ENCODE data around the gene TFAP2A.

DNA sequence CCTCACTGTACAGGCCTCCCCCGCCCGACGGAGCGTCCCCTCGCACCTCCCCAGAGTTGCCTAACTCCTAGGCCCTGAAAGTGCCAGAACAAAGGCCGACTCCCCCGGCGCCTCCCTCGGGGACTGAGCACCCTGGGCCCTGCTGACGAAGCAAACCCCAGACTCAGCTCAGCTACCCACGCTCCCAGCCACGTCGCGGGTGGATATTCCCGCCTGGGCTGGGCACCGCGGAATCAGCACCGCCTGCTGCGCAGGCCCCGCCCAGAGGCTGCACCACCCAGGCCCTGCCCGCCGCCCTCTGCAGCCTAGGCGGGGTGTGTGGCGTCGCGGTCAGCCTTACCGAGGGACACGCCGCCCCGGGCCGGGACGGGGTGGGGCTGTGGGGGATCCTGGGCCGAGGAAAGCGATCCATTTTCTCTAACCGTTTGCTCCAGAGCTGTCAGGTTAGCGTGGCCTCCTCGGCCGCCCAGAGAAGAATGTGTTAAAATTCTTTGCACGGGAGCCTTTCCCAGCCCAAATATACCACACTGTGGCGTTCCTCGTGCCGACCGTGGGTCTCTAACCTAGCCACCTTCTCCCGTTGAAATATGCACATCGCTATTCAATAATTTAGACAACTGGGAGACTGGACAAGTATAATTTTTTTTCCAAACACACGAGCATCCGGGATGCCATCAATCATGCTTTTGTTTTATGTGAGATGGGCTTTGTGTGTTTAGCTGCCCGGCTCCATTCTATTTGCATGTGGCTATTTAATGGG is 31.4 kb downstream of the TFAP2A start:
- TF ChIP-seq, protein P1, sequence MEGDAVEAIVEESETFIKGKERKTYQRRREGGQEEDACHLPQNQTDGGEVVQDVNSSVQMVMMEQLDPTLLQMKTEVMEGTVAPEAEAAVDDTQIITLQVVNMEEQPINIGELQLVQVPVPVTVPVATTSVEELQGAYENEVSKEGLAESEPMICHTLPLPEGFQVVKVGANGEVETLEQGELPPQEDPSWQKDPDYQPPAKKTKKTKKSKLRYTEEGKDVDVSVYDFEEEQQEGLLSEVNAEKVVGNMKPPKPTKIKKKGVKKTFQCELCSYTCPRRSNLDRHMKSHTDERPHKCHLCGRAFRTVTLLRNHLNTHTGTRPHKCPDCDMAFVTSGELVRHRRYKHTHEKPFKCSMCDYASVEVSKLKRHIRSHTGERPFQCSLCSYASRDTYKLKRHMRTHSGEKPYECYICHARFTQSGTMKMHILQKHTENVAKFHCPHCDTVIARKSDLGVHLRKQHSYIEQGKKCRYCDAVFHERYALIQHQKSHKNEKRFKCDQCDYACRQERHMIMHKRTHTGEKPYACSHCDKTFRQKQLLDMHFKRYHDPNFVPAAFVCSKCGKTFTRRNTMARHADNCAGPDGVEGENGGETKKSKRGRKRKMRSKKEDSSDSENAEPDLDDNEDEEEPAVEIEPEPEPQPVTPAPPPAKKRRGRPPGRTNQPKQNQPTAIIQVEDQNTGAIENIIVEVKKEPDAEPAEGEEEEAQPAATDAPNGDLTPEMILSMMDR (IDR thresholded peaks at IDR 0.05): no peak
- TF ChIP-seq EP300 (IDR thresholded peaks at IDR 0.05) (no peak), POLR2A (IDR thresholded peaks at IDR 0.05) (peak; percentile 13 to 15)
